Activated T-helper 1 cell treated with anti-CD3 and anti-CD28 coated beads, Interleukin-12 subunit alpha, Interleukin-12 subunit beta, Interleukin-2, Interleukin-4 antibody, amounts not matched to agents 30 ng/mL and 10 ng/mL and 1 ng/mL, durations not matched to agents 14 hours and 24 hours and 36 hours (primary cell): ENCODE measurements around the gene DGKG. TPM values are rescaled to one million over a fixed set of nuclear protein-coding genes. Genes with fewer than 3 reads are reported as not detected.
A peak's percentile ranks its signal among the peaks of the same experiment; 100 is the strongest.

Experiments
- DNase-seq: peaks from one replicate; pipeline ENCODE4 v3.0.0; 2021; ENCODE audit warnings: low spot score
- H3K27ac Mint-ChIP-seq: one replicate; pipeline ENCODE4 v1.8.0; 2021; ENCODE audit warnings: mild to moderate bottlenecking, mixed read lengths
- H3K27me3 Mint-ChIP-seq: one replicate; pipeline ENCODE4 v1.8.0; 2022; ENCODE audit warnings: mild to moderate bottlenecking, moderate library complexity, mixed read lengths; ENCODE audit not compliant: insufficient read depth
- H3K36me3 Mint-ChIP-seq: one replicate; pipeline ENCODE4 v1.8.0; 2021; ENCODE audit warnings: low read depth, mixed read lengths
- H3K4me1 Mint-ChIP-seq: one replicate; pipeline ENCODE4 v1.8.0; 2021; ENCODE audit warnings: low read depth, mixed read lengths
- H3K4me3 Mint-ChIP-seq: one replicate; pipeline ENCODE4 v1.8.0; 2021; ENCODE audit warnings: mild to moderate bottlenecking, moderate library complexity, mixed read lengths
- H3K9me3 Mint-ChIP-seq: one replicate; pipeline ENCODE4 v1.8.0; 2021; ENCODE audit warnings: mixed read lengths
- intact Hi-C: fragments of 100-400 bp; cut with micrococcal nuclease; formaldehyde crosslinking; loops from one replicate; pipeline ENCODE4 v1.15.1; 2024
- total RNA-seq: library from RNA; stranded (reverse); gene quantifications from 2 replicates; pipeline ENCODE4 v1.2.3, GENCODE V29; 2022

DGKG gene
- total RNA-seq, 1 donor from 2014 or later: 0.26 TPM

DNA sequence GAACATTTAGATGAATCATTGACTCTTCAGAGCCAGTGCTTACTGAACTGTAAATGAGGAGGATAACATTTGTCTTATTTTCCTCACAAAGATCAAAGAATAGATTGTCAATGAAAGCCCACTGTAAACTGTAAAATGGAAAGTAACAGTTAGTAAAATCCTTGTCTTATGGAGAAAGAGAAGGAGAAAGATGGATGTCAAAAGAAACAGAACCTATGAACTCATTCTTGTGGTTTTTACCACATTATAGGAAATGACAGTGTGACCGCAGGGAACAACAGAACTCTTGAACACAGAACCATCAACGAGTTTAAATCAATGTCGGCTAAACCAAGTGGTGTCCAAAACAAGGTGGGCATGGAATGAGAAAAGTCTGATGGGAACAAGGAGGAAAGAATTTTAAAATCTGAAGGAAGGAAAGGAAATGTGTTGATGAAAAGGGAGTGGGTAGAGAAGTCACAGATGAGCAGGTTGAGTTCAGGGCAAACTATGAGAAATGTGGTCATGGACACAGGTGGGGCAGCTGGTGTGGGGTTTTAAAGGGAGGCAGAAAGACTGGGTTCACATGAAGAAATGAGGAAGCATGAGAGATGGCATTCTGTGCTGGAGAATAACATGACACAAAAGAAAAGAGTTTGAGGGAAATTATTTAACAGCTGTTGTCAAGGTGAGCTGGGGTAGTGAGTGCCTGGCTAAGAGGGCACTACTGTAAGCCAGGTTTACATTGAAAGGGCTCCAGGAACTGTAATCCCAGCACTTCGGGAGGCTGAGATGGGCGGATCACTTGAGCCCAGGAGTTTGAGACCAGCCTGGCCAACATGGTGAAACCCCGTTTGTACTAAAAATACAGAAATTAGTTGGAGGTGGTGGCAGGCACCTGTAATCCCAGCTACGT is 210.7 kb downstream of the DGKG start:
- H3K27me3 Mint-ChIP-seq: peaks cover 33% of the 10 kb centered on the region
- H3K9me3 Mint-ChIP-seq: no peaks in the 10 kb centered on the region
- H3K36me3 Mint-ChIP-seq: peaks cover 2% of the 10 kb centered on the region
- H3K4me1 Mint-ChIP-seq: peaks cover 17% of the 10 kb centered on the region
- peak overlapping the region; percentile 13 for H3K4me3 Mint-ChIP-seq
- DNase-seq: no peak
- peak overlapping the region; percentile 54 for H3K27ac Mint-ChIP-seq
- intact Hi-C loops: loop anchor here (1.0 to 2.0 kb wide), 4 partner anchors 29 to 383 kb away; no protein-coding TSS in a partner anchor

DNA sequence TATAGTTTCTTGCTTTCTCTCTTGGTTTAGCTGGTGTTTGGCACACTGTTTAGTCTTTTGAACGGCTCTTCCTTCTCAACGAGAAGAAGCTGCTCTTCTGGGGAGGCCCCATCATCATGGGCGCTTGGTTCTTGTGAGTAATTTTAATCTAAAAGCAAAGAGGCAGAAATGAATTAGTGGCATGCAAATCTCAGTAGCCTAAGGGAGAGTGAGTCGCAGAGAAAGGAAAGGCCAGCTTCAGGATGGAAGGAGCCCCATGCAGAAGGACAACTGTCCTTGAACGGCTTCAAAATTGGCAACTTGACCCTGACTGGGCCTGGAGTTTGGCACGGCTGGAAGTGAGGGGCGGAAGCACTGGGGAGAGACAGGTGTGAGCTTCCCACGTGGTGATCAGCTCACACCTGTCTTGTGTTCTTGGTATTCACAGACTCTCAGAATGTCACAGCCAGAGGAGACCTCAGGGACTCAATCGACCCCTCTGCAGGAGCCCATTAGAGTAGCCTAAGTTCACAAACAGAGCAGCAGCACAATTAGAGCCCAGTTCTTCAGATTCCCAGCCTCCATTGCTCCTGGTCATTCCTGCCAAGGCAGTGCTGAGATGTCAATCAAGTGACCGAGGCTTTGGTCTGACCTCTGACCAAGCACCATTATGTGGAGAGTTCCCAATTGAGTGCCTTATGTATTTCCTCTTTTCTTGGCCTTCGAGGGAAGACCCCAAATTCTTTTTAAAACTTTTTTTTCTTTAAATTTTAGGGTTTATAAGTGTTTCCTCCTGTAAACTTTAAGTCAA is 211.8 kb downstream of the DGKG start:
- H3K36me3 Mint-ChIP-seq: peaks cover 2% of the 10 kb centered on the region
- no peak overlapping the region for H3K4me3 Mint-ChIP-seq
- H3K4me1 Mint-ChIP-seq: peaks cover 17% of the 10 kb centered on the region
- intact Hi-C loops: loop anchor here (2.0 kb wide), 3 partner anchors 31 to 385 kb away; no protein-coding TSS in a partner anchor
- H3K27me3 Mint-ChIP-seq: peaks cover 34% of the 10 kb centered on the region
- no peak overlapping the region for H3K27ac Mint-ChIP-seq
- no peaks in the 10 kb centered on the region for H3K9me3 Mint-ChIP-seq
- no peak for DNase-seq

GRCh38 chr3:186149319-186149960 is 212.6 kb downstream of the DGKG start:
- Mint-ChIP-seq H3K4me1 (peaks cover 17% of the 10 kb centered on the region), H3K9me3 (no peaks in the 10 kb centered on the region), H3K36me3 (peaks cover 2% of the 10 kb centered on the region), H3K27ac (peak overlapping the region; percentile 42), H3K27me3 (peaks cover 35% of the 10 kb centered on the region), H3K4me3 (no peak overlapping the region)
- DNase-seq: no peak
- intact Hi-C loops: no loop called here

DNA sequence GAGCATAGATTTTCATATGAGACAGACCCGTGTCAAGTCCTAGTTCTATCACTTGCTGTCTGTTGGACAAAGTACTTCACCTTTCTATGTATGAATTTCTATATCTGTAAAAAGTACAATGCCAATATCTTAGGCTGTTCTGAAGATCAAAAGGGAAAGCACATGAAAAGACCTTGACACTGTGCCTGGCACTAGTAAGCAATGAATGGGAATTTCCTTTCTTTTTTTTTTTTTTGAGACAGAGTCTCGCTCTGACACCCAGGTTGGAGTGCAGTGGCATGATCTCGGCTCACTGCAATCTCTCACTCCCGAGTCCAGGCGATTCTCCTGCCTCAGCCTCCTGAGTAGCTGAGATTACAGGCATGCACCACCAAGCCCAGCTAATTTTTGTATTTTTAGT is 217.8 kb downstream of the DGKG start:
- no peak overlapping the region for H3K27ac Mint-ChIP-seq
- no peaks in the 10 kb centered on the region for H3K9me3 Mint-ChIP-seq
- peaks cover 32% of the 10 kb centered on the region for H3K27me3 Mint-ChIP-seq
- intact Hi-C loops: no loop called here
- no peaks in the 10 kb centered on the region for H3K36me3 Mint-ChIP-seq
- no peaks in the 10 kb centered on the region for H3K4me1 Mint-ChIP-seq
- no peak for DNase-seq
- H3K4me3 Mint-ChIP-seq: no peak overlapping the region

DNA sequence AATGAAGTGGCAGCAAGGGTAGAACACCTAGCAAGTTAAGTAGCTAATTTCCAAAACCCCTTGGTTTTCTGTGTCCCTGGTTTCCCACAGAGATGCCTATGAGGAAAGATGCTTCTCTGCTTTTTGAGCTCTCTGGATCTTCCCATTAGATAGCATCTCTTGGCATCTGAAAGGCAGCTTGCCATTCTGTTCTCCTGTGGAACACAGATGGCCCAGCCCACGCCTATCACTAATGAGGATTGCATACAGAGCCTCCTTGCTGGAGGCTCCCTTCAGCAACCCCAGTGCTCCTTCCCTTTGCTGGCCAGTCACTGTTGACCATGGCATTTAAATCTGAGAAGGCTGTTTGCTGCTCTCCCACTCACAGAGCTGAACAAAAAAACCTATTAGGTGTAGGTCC is 218.8 kb downstream of the DGKG start:
- no peak overlapping the region for H3K4me3 Mint-ChIP-seq
- H3K4me1 Mint-ChIP-seq: no peaks in the 10 kb centered on the region
- H3K27ac Mint-ChIP-seq: no peak overlapping the region
- no peaks in the 10 kb centered on the region for H3K36me3 Mint-ChIP-seq
- no peak for DNase-seq
- H3K27me3 Mint-ChIP-seq: peaks cover 28% of the 10 kb centered on the region
- intact Hi-C loops: no loop called here
- H3K9me3 Mint-ChIP-seq: no peaks in the 10 kb centered on the region

GRCh38 chr3:186142393-186142932 is 219.6 kb downstream of the DGKG start:
- no peaks in the 10 kb centered on the region for H3K4me1 Mint-ChIP-seq
- intact Hi-C loops: no loop called here

GRCh38 chr3:186141790-186142189 is 220.2 kb downstream of the DGKG start:
- Mint-ChIP-seq H3K27ac (no peak overlapping the region), H3K4me1 (no peaks in the 10 kb centered on the region)

More at GRCh38 chr3:186142393-186142932, 219.6 kb downstream of the DGKG start:
- H3K27ac Mint-ChIP-seq: no peak overlapping the region
- H3K4me3 Mint-ChIP-seq: no peak overlapping the region
- H3K27me3 Mint-ChIP-seq: peaks cover 24% of the 10 kb centered on the region
- H3K36me3 Mint-ChIP-seq: no peaks in the 10 kb centered on the region
- DNase-seq: no peak
- no peaks in the 10 kb centered on the region for H3K9me3 Mint-ChIP-seq

DNA sequence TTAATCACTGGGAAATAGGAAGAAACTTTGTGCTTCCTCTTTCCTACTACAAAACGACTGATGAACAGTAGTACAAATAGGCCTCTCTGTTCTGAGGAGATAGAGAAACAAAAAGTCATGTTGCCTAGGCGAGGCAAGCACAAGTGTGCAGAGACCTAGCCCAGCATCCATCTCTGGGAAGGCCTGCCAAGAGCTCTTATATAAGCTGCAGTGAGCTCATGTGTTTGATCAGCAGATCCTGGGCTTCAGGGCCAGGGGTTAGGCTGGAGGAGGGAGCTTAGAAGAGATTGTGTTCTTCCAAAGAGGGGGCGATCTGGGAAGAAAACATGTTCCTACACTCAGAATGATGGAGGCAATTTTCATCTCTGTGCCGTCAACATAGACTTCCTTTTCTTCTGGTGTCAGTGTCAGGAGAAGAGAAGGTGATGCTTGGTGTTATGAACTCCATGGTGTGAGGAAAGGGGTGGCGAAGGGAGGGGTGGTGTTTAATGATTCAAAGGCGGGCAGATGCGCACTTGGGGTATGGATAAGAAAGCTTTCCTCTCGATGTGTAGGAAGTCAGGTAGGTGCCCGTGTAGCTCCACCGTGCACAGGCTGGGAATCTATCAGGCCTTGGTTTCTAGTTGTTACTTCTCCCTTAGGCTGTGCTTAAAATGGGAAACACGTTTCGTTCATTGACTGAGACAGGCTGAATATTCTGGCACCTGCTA is 223.6 kb downstream of the DGKG start:
- intact Hi-C loops: no loop called here
- Mint-ChIP-seq H3K27ac (no peak overlapping the region), H3K9me3 (no peaks in the 10 kb centered on the region), H3K27me3 (peaks cover 17% of the 10 kb centered on the region), H3K4me3 (no peak overlapping the region), H3K36me3 (no peaks in the 10 kb centered on the region), H3K4me1 (no peaks in the 10 kb centered on the region)
- no peak for DNase-seq

More at GRCh38 chr3:186141790-186142189, 220.2 kb downstream of the DGKG start:
- Mint-ChIP-seq H3K27me3 (peaks cover 20% of the 10 kb centered on the region), H3K36me3 (no peaks in the 10 kb centered on the region), H3K4me3 (no peak overlapping the region), H3K9me3 (no peaks in the 10 kb centered on the region)
- no peak for DNase-seq
- intact Hi-C loops: no loop called here

DNA sequence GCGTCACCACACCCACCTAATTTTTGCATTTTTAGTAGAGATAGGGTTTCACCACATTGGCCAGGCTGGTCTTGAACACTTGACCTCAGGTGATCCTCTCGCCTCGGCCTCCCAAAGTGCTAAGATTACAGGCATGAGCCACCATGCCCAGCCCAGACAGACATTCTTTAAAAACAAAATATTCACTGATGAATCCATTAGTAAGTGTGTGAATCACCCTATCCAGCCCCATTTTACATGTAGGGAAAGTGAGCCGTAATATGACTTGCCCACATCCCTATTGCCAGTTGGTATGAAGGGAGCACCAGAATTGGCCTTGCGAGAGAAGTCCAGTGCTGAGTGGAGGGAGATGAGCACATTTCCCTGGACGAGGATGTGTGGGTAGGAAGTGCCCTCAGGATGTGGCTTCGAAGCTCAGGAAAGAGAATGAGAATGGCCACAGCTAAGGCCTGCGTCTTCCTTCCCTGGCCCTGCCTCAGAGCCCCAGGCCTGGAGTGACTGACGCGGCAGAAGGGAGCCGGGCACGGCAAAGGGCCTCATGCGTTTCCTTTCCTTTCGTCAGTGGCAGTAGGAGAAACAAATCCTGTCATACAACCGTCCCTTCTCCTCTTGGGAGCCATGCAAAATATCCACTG is 224.9 kb downstream of the DGKG start:
- Mint-ChIP-seq H3K36me3 (no peaks in the 10 kb centered on the region), H3K27me3 (peaks cover 18% of the 10 kb centered on the region), H3K4me3 (no peak overlapping the region), H3K9me3 (no peaks in the 10 kb centered on the region), H3K4me1 (no peaks in the 10 kb centered on the region), H3K27ac (no peak overlapping the region)
- DNase-seq: no peak
- intact Hi-C loops: no loop called here

- Mint-ChIP-seq H3K4me3 (no peak overlapping the region), H3K36me3 (no peaks in the 10 kb centered on the region), H3K4me1 (no peaks in the 10 kb centered on the region), H3K27ac (no peak overlapping the region), H3K9me3 (no peaks in the 10 kb centered on the region), H3K27me3 (peaks cover 38% of the 10 kb centered on the region)
- no peak for DNase-seq
- intact Hi-C loops: no loop called here
Measured at GRCh38 chr3:186133980-186134379, 228.1 kb downstream of the DGKG start.

DNA sequence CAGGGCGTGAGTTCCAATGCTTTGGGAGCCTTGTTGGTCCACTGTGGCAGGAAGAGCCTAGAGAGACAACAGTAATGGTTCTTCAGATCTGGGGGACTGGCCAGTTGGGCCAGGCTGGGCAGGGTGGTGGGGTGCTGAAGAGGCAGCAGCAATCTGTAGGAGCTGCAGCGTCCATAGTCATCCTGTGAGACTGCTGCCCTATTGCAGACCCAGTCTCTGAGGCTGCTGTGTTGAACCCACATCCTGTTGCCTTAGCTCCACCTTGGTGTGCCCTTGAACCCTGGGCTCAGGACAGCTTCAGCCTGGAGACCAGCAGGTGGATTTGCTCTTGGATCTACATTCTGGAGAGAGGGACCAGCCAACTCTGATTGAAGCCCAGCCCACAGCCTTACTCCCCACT is 229.5 kb downstream of the DGKG start:
- H3K4me3 Mint-ChIP-seq: no peak overlapping the region

GRCh38 chr3:186129206-186129605 is 232.8 kb downstream of the DGKG start:
- Mint-ChIP-seq H3K27me3 (peaks cover 36% of the 10 kb centered on the region), H3K4me1 (no peaks in the 10 kb centered on the region), H3K27ac (no peak overlapping the region), H3K36me3 (no peaks in the 10 kb centered on the region), H3K9me3 (no peaks in the 10 kb centered on the region), H3K4me3 (no peak overlapping the region)
- intact Hi-C loops: no loop called here
- DNase-seq: no peak

More for the DNA sequence above, 229.5 kb downstream of the DGKG start:
- H3K4me1 Mint-ChIP-seq: no peaks in the 10 kb centered on the region
- no peak overlapping the region for H3K27ac Mint-ChIP-seq
- H3K36me3 Mint-ChIP-seq: no peaks in the 10 kb centered on the region
- H3K27me3 Mint-ChIP-seq: peaks cover 40% of the 10 kb centered on the region
- H3K9me3 Mint-ChIP-seq: no peaks in the 10 kb centered on the region
- DNase-seq: no peak
- intact Hi-C loops: no loop called here
